GM12865 (cell line): ENCODE data around the gene ZW10.

Experiments
- DNase-seq: peaks from one replicate; pipeline ENCODE4 v3.0.0; 2010; ENCODE audit warnings: low read depth
- H3K4me3 ChIP-seq: 2 replicates; pipeline ENCODE4 v1.5.1; 2011; ENCODE audit warnings: mild to moderate bottlenecking, low read depth, low read length, control low read depth
- CTCF ChIP-seq: IDR thresholded peaks from 2 replicates; pipeline ENCODE4 v1.5.1; 2011; ENCODE audit warnings: low read length, control low read depth, low read depth, inconsistent platforms; ENCODE audit not compliant: insufficient read depth; ENCODE audit errors: missing control alignments

Gene ZW10

GRCh38 chr11:113773416-113774173, at the start of gene ZW10:
Gene ZW10, minus strand, starts transcription at chr11:113773692. Its CDS starts 26 bp downstream, at chr11:113773666.
- DNase-seq = peak; percentile 97
- peak within 1 kb of the TSS; percentile 93 for H3K4me3 ChIP-seq
- peak; percentile 66 for TF ChIP-seq CTCF

- DNase-seq = no peak
- no peak overlapping the region for H3K4me3 ChIP-seq
- TF ChIP-seq CTCF = no peak
These were observed 44.9 kb upstream of the ZW10 start for GRCh38 chr11:113818426-113818825.

GRCh38 chr11:113817626-113818025, 44.1 kb upstream of the ZW10 start:
- no peak for DNase-seq
- H3K4me3 ChIP-seq = no peak overlapping the region
- TF ChIP-seq CTCF = no peak

- TF ChIP-seq CTCF = no peak
- no peak overlapping the region for H3K4me3 ChIP-seq
- DNase-seq = no peak
These were observed 43.7 kb upstream of the ZW10 start for GRCh38 chr11:113817162-113817561.

- no peak overlapping the region for H3K4me3 ChIP-seq
- TF ChIP-seq CTCF = no peak
- no peak for DNase-seq
These were observed 40.7 kb upstream of the ZW10 start for GRCh38 chr11:113814181-113814580.

- no peak overlapping the region for H3K4me3 ChIP-seq
- no peak for TF ChIP-seq CTCF
- DNase-seq = no peak
These were observed 35.4 kb upstream of the ZW10 start for GRCh38 chr11:113808931-113809330.

- TF ChIP-seq CTCF = peak; percentile 54
- no peak overlapping the region for H3K4me3 ChIP-seq
- peak; percentile 55 for DNase-seq
These were observed 32.9 kb upstream of the ZW10 start for GRCh38 chr11:113806406-113806805.
